ENCODE measurements around the gene THSD4.

GRCh38 chr15:71562251-71562650 lies 447.0 kb downstream of the THSD4 start:
- TF ChIP-seq, protein P1, sequence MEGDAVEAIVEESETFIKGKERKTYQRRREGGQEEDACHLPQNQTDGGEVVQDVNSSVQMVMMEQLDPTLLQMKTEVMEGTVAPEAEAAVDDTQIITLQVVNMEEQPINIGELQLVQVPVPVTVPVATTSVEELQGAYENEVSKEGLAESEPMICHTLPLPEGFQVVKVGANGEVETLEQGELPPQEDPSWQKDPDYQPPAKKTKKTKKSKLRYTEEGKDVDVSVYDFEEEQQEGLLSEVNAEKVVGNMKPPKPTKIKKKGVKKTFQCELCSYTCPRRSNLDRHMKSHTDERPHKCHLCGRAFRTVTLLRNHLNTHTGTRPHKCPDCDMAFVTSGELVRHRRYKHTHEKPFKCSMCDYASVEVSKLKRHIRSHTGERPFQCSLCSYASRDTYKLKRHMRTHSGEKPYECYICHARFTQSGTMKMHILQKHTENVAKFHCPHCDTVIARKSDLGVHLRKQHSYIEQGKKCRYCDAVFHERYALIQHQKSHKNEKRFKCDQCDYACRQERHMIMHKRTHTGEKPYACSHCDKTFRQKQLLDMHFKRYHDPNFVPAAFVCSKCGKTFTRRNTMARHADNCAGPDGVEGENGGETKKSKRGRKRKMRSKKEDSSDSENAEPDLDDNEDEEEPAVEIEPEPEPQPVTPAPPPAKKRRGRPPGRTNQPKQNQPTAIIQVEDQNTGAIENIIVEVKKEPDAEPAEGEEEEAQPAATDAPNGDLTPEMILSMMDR (IDR thresholded peaks at IDR 0.05; ENCODE audit: low read length) = no peak
- TF ChIP-seq EZH2 (IDR thresholded peaks at IDR 0.05; ENCODE audit: borderline replicate concordance, low read length) = no peak
